HepG2 (cell line): ENCODE results near the gene PCDHGB1. TPM values are rescaled to one million over a fixed set of nuclear protein-coding genes. Genes with fewer than 3 reads are reported as not detected.

Experiments
- ATM ChIP-seq: fragments of 450-650 bp; IDR thresholded peaks from 2 replicates; pipeline ENCODE4 v1.7.1; 2017; ENCODE audit warnings: mild to moderate bottlenecking, borderline replicate concordance
- CENPX ChIP-seq: sonication (generic); formaldehyde crosslinking; IDR thresholded peaks from 2 replicates; pipeline ENCODE4 v1.9.0; 2021; ENCODE audit warnings: mild to moderate bottlenecking, missing genetic modification reagents, moderate library complexity
- KLF12 ChIP-seq: sonication (generic); formaldehyde crosslinking; IDR thresholded peaks from 2 replicates; pipeline ENCODE4 v1.4.0; 2020; ENCODE audit warnings: missing genetic modification reagents, borderline replicate concordance
- LCORL ChIP-seq, 2 experiments: fragments of 450-650 bp in 1 of 2; sonication (generic) in 1 of 2; formaldehyde crosslinking in 1 of 2; IDR thresholded peaks; 2 replicates each; pipeline versions ENCODE4 v1.5.0 to v1.6.1; 2017 to 2020; ENCODE audit warnings: antibody characterized with exemption in 1 of 2, missing genetic modification reagents in 1 of 2
- MZF1 ChIP-seq: sonication (generic); formaldehyde crosslinking; IDR thresholded peaks from 2 replicates; pipeline ENCODE4 v1.8.1; 2023; ENCODE audit warnings: mild to moderate bottlenecking, missing genetic modification reagents, borderline replicate concordance
- NFE2L2 ChIP-seq: fragments of 150-350 bp; IDR thresholded peaks from 2 replicates; pipeline ENCODE4 v1.6.1; 2014; ENCODE audit warnings: low read length
- PHF21A ChIP-seq: sonication (generic); formaldehyde crosslinking; IDR thresholded peaks from 2 replicates; pipeline ENCODE4 v1.5.0; 2020; ENCODE audit warnings: mild to moderate bottlenecking, missing genetic modification reagents
- POGZ ChIP-seq: sonication (generic); formaldehyde crosslinking; IDR thresholded peaks from 2 replicates; pipeline ENCODE4 v1.4.0; 2020; ENCODE audit warnings: mild to moderate bottlenecking, missing genetic modification reagents
- RBFOX2 ChIP-seq: fragments of 200-400 bp; formaldehyde crosslinking; IDR thresholded peaks from 2 replicates; pipeline ENCODE4 v1.6.1; 2017; ENCODE audit warnings: low read depth, mild to moderate bottlenecking, low read length
- ZNF12 ChIP-seq: sonication (generic); formaldehyde crosslinking; IDR thresholded peaks from 2 replicates; pipeline ENCODE4 v1.5.0; 2020; ENCODE audit warnings: missing genetic modification reagents
- ZNF292 ChIP-seq: sonication (generic); formaldehyde crosslinking; IDR thresholded peaks from 2 replicates; pipeline ENCODE4 v1.8.1; 2022; ENCODE audit warnings: mild to moderate bottlenecking, low read depth, missing genetic modification reagents, borderline replicate concordance
- ZNF598 ChIP-seq: sonication (generic); formaldehyde crosslinking; IDR thresholded peaks from 2 replicates; pipeline ENCODE4 v1.5.1; 2020; ENCODE audit warnings: mild to moderate bottlenecking, missing genetic modification reagents, borderline replicate concordance
- ZNF761 ChIP-seq: sonication (generic); formaldehyde crosslinking; conservative IDR thresholded peaks from 2 replicates; pipeline ENCODE4 v1.4.0; 2020; ENCODE audit warnings: mild to moderate bottlenecking, missing genetic modification reagents
- ZNF841 ChIP-seq: sonication (generic); formaldehyde crosslinking; IDR thresholded peaks from 2 replicates; pipeline ENCODE4 v1.8.1; 2023; ENCODE audit warnings: missing genetic modification reagents, borderline replicate concordance
- polyA plus RNA-seq, 8 experiments: library from polyadenylated mRNA; depleted of rRNA in 3 of 8; stranded (reverse) in 7 of 8; unstranded in 1 of 8; fragments of >200 nt; fragmentation: Illumina TruSeq in 4 of 8; extraction: Trizol in 4 of 8; gene quantifications; 2 replicates each; pipeline versions ENCODE4 v1.2.1 to v1.2.3, GENCODE V29; 2011 to 2016; ENCODE audit warnings: low read depth in 4 of 8, missing spikeins in 1 of 8, mixed read lengths in 1 of 8; ENCODE audit not compliant: insufficient read depth in 1 of 8
- total RNA-seq, 5 experiments: library from RNA; depleted of rRNA; stranded (reverse); fragments of >200 nt; fragmentation: Illumina TruSeq; extraction: Trizol; gene quantifications; 2 replicates each; pipeline ENCODE4 v1.2.3, GENCODE V29; 2016; ENCODE audit warnings: low read depth in 1 of 5
- TF ChIP-seq, protein P1 (sequence below): conservative IDR thresholded peaks from 2 replicates; pipeline ENCODE4 v1.6.1; 2018; ENCODE audit warnings: missing genetic modification reagents
- TF ChIP-seq, protein P2 (sequence below): sonication (generic); formaldehyde crosslinking; IDR thresholded peaks from 2 replicates; pipeline ENCODE4 v1.8.0; 2022; ENCODE audit warnings: low read depth, missing genetic modification reagents
- TF ChIP-seq, protein P3 (sequence below): sonication (generic); formaldehyde crosslinking; IDR thresholded peaks from 2 replicates; pipeline ENCODE4 v1.8.0; 2022; ENCODE audit warnings: mild to moderate bottlenecking, missing genetic modification reagents; ENCODE audit not compliant: insufficient replicate concordance
- TF ChIP-seq, protein P4 (sequence below): sonication (generic); formaldehyde crosslinking; IDR thresholded peaks from 2 replicates; pipeline ENCODE4 v1.5.1; 2020; ENCODE audit warnings: mild to moderate bottlenecking, missing genetic modification reagents, moderate library complexity
- TF ChIP-seq, protein P5 (sequence below): IDR thresholded peaks from 2 replicates; pipeline ENCODE4 v1.6.1; 2016; ENCODE audit warnings: low read depth, borderline replicate concordance

Gene PCDHGB1
- total and polyA plus RNA-seq, 2 of the 13 experiments (the other 11 are each of a cell fraction or from before 2014, with no cell fraction given): 1.0 to 2.6 TPM

DNA sequence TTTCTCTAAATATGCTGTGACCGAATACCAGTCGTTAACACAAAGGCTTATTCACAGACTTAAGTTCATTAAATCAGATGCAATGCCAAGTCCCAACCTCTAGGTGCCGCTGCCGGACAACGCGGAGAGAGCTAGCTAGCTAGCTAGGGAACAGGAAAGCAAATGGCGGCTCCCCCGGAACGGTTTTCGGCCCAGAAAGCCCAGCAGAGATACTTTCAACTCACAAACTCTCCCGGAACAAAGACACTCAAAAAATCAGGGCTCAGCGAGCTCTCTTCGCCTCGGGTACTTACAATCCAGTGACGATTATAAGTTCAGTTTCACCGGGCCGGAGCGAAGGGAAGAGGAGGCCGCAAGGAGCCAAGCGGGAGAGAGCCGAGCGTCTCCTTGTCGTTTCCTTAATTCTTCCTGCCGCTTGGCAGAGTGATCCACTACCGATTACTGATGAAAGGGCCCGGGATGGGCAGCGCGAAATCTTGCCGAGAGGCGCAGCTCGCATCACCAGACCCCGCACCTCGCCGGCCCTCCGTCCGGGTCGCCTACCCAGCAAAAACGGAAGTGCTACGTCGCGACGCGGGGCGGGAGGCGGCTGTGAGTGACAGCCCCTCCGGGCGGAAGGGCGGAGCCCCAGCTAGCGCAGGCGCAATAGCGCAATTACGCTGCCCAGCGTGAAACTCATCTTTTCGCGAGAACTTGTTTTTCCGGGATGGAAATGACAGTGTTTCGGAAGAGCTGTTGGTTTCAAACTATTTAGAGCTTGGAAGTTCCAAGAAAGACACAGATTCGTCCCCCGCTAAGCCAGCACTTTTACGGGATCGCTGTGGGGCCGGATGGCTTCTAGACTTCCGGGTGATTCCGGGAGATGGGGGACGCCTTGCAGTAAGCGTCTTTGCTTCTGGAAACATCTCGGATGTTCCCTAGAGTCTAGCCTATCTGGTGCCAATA is 29.4 kb upstream of the PCDHGB1 start, which contains the start of gene TAF7 (continued):
- TF ChIP-seq, protein P1, sequence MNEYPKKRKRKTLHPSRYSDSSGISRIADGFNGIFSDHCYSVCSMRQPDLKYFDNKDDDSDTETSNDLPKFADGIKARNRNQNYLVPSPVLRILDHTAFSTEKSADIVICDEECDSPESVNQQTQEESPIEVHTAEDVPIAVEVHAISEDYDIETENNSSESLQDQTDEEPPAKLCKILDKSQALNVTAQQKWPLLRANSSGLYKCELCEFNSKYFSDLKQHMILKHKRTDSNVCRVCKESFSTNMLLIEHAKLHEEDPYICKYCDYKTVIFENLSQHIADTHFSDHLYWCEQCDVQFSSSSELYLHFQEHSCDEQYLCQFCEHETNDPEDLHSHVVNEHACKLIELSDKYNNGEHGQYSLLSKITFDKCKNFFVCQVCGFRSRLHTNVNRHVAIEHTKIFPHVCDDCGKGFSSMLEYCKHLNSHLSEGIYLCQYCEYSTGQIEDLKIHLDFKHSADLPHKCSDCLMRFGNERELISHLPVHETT (CRISPR knock-in tag): peak; percentile 66; the same call in 1 of the 2 replicates
- TF ChIP-seq ATM (no peak), ZNF841 (CRISPR knock-in tag) (0 out of 2 replicates have a peak, but pooled peaks have one; percentile 70), ZNF598 (CRISPR knock-in tag) (peak; percentile 87; the same call in 1 of the 2 replicates), RBFOX2 (peak; percentile 97), NFE2L2 (no peak), CENPX (CRISPR knock-in tag) (no peak), LCORL (IDR thresholded peaks at IDR 0.05) (no peak), LCORL (CRISPR knock-in tag; IDR thresholded peaks at IDR 0.05) (peak; percentile 62; the same call in 1 of the 2 replicates), KLF12 (peak; percentile 67; the same call in 1 of the 2 replicates), PHF21A (CRISPR knock-in tag) (no peak), ZNF761 (CRISPR knock-in tag) (0 out of 2 replicates have a peak, but pooled peaks have one; percentile 46), ZNF292 (CRISPR knock-in tag) (no peak), POGZ (peak; percentile 84), MZF1 (no peak), ZNF12 (no peak; the same call in 1 of the 2 replicates)
- TF ChIP-seq, protein P2, sequence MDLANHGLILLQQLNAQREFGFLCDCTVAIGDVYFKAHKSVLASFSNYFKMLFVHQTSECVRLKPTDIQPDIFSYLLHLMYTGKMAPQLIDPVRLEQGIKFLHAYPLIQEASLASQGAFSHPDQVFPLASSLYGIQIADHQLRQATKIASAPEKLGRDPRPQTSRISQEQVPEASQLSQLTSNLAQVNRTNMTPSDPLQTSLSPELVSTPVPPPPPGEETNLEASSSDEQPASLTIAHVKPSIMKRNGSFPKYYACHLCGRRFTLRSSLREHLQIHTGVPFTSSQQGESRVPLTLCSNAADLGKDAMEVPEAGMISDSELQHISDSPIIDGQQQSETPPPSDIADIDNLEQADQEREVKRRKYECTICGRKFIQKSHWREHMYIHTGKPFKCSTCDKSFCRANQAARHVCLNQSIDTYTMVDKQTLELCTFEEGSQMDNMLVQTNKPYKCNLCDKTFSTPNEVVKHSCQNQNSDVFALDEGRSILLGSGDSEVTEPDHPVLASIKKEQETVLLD (CRISPR knock-in tag): no peak
- TF ChIP-seq, protein P3, sequence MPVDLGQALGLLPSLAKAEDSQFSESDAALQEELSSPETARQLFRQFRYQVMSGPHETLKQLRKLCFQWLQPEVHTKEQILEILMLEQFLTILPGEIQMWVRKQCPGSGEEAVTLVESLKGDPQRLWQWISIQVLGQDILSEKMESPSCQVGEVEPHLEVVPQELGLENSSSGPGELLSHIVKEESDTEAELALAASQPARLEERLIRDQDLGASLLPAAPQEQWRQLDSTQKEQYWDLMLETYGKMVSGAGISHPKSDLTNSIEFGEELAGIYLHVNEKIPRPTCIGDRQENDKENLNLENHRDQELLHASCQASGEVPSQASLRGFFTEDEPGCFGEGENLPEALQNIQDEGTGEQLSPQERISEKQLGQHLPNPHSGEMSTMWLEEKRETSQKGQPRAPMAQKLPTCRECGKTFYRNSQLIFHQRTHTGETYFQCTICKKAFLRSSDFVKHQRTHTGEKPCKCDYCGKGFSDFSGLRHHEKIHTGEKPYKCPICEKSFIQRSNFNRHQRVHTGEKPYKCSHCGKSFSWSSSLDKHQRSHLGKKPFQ: peak; percentile 87
- TF ChIP-seq, protein P4, sequence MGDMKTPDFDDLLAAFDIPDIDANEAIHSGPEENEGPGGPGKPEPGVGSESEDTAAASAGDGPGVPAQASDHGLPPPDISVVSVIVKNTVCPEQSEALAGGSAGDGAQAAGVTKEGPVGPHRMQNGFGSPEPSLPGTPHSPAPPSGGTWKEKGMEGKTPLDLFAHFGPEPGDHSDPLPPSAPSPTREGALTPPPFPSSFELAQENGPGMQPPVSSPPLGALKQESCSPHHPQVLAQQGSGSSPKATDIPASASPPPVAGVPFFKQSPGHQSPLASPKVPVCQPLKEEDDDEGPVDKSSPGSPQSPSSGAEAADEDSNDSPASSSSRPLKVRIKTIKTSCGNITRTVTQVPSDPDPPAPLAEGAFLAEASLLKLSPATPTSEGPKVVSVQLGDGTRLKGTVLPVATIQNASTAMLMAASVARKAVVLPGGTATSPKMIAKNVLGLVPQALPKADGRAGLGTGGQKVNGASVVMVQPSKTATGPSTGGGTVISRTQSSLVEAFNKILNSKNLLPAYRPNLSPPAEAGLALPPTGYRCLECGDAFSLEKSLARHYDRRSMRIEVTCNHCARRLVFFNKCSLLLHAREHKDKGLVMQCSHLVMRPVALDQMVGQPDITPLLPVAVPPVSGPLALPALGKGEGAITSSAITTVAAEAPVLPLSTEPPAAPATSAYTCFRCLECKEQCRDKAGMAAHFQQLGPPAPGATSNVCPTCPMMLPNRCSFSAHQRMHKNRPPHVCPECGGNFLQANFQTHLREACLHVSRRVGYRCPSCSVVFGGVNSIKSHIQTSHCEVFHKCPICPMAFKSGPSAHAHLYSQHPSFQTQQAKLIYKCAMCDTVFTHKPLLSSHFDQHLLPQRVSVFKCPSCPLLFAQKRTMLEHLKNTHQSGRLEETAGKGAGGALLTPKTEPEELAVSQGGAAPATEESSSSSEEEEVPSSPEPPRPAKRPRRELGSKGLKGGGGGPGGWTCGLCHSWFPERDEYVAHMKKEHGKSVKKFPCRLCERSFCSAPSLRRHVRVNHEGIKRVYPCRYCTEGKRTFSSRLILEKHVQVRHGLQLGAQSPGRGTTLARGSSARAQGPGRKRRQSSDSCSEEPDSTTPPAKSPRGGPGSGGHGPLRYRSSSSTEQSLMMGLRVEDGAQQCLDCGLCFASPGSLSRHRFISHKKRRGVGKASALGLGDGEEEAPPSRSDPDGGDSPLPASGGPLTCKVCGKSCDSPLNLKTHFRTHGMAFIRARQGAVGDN: peak; percentile 96
- TF ChIP-seq, protein P5, sequence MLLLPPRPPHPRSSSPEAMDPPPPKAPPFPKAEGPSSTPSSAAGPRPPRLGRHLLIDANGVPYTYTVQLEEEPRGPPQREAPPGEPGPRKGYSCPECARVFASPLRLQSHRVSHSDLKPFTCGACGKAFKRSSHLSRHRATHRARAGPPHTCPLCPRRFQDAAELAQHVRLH: peak; percentile 37; the same call in 1 of the 2 replicates
